ENCODE measurements around the gene CDNF. TPM values are rescaled to one million over a fixed set of nuclear protein-coding genes. Genes with fewer than 3 reads are reported as not detected.

CDNF gene
- total RNA-seq, 2 donors from 2014 or later: 15.8 to 18.4 TPM

GRCh38 chr10:14858338-14858960, 20.6 kb upstream of the CDNF start:
- Histone ChIP-seq H3K4me1 (replicated peaks) (no peaks in the 10 kb centered on the region), H3K27me3 (replicated peaks; ENCODE audit: insufficient read depth) (no peaks in the 10 kb centered on the region), H3K4me3 (no peak overlapping the region), H3K36me3 (no peaks in the 10 kb centered on the region), H3K27ac (no peak overlapping the region), H3K9me3 (no peaks in the 10 kb centered on the region)
- TF ChIP-seq POLR2AphosphoS5 (IDR thresholded peaks at IDR 0.05) (no peak), POLR2A (IDR thresholded peaks at IDR 0.05) (no peak), CTCF (IDR thresholded peaks at IDR 0.05) (no peak)
- WGBS: 91% methylated on average over 6 of the region's 6 CpGs
- no peak for DNase-seq (ENCODE audit: low spot score)
- intact Hi-C loops (cut with DNase I): no loop called here

- Histone ChIP-seq H3K9me3 (no peaks in the 10 kb centered on the region), H3K4me3 (no peak overlapping the region), H3K27ac (no peak overlapping the region), H3K36me3 (no peaks in the 10 kb centered on the region), H3K4me1 (replicated peaks) (no peaks in the 10 kb centered on the region), H3K27me3 (replicated peaks; ENCODE audit: insufficient read depth) (no peaks in the 10 kb centered on the region)
- DNase-seq (ENCODE audit: low spot score): no peak
- TF ChIP-seq POLR2A (IDR thresholded peaks at IDR 0.05) (no peak), CTCF (IDR thresholded peaks at IDR 0.05) (no peak), POLR2AphosphoS5 (IDR thresholded peaks at IDR 0.05) (no peak)
- WGBS: 85% methylated on average over 1 of the region's 1 CpG
- intact Hi-C loops (cut with DNase I): no loop called here
Observed at GRCh38 chr10:14855453-14855852, 17.6 kb upstream of the CDNF start.

GRCh38 chr10:14852236-14852635, 14.4 kb upstream of the CDNF start:
- 78% methylated on average over 3 of the region's 3 CpGs for WGBS

GRCh38 chr10:14844948-14845347, 7.1 kb upstream of the CDNF start:
- 60% methylated on average over 2 of the region's 2 CpGs for WGBS
- Histone ChIP-seq H3K27me3 (replicated peaks; ENCODE audit: insufficient read depth) (no peaks in the 10 kb centered on the region), H3K36me3 (peaks cover 10% of the 10 kb centered on the region in 2 donors), H3K4me3 (no peak overlapping the region), H3K27ac (no peak overlapping the region), H3K9me3 (no peaks in the 10 kb centered on the region), H3K4me1 (replicated peaks) (no peaks in the 10 kb centered on the region)
- DNase-seq (ENCODE audit: low spot score): no peak
- TF ChIP-seq POLR2AphosphoS5 (IDR thresholded peaks at IDR 0.05) (no peak), CTCF (IDR thresholded peaks at IDR 0.05) (no peak), POLR2A (IDR thresholded peaks at IDR 0.05) (no peak)
- intact Hi-C loops (cut with DNase I): no loop called here

More at GRCh38 chr10:14852236-14852635, 14.4 kb upstream of the CDNF start:
- TF ChIP-seq POLR2AphosphoS5 (IDR thresholded peaks at IDR 0.05): no peak
- no peak for TF ChIP-seq CTCF (IDR thresholded peaks at IDR 0.05)
- TF ChIP-seq POLR2A (IDR thresholded peaks at IDR 0.05): no peak
- Histone ChIP-seq H3K9me3 (no peaks in the 10 kb centered on the region), H3K36me3 (no peaks in the 10 kb centered on the region), H3K4me1 (replicated peaks) (no peaks in the 10 kb centered on the region), H3K27ac (no peak overlapping the region), H3K4me3 (no peak overlapping the region), H3K27me3 (replicated peaks; ENCODE audit: insufficient read depth) (no peaks in the 10 kb centered on the region)
- intact Hi-C loops (cut with DNase I): no loop called here
- DNase-seq (ENCODE audit: low spot score): no peak

GRCh38 chr10:14843327-14843988, 5.6 kb upstream of the CDNF start:
- Histone ChIP-seq H3K27me3 (replicated peaks; ENCODE audit: insufficient read depth) (no peaks in the 10 kb centered on the region), H3K4me3 (no peak overlapping the region), H3K4me1 (replicated peaks) (no peaks in the 10 kb centered on the region), H3K9me3 (no peaks in the 10 kb centered on the region), H3K27ac (no peak overlapping the region), H3K36me3 (peaks cover 10% of the 10 kb centered on the region in 2 donors)
- 95% methylated on average over 15 of the region's 15 CpGs for WGBS
- DNase-seq (ENCODE audit: low spot score): no peak
- intact Hi-C loops (cut with DNase I): no loop called here
- TF ChIP-seq POLR2A (IDR thresholded peaks at IDR 0.05) (no peak), CTCF (IDR thresholded peaks at IDR 0.05) (no peak)
